DMS 273 (cell line): ENCODE data around the gene MAP3K12.
"Not testable (repeated sequence)": the region's sequence is repeated elsewhere in the genome, so short reads cannot be mapped to it uniquely, and the experiment has no call there.

Experiments used
- DNase-seq: peaks from one replicate; lab custom pipeline; 2025; ENCODE audit not compliant: unreplicated experiment; lab: John Stamatoyannopoulos, UW

MAP3K12 gene

DNA sequence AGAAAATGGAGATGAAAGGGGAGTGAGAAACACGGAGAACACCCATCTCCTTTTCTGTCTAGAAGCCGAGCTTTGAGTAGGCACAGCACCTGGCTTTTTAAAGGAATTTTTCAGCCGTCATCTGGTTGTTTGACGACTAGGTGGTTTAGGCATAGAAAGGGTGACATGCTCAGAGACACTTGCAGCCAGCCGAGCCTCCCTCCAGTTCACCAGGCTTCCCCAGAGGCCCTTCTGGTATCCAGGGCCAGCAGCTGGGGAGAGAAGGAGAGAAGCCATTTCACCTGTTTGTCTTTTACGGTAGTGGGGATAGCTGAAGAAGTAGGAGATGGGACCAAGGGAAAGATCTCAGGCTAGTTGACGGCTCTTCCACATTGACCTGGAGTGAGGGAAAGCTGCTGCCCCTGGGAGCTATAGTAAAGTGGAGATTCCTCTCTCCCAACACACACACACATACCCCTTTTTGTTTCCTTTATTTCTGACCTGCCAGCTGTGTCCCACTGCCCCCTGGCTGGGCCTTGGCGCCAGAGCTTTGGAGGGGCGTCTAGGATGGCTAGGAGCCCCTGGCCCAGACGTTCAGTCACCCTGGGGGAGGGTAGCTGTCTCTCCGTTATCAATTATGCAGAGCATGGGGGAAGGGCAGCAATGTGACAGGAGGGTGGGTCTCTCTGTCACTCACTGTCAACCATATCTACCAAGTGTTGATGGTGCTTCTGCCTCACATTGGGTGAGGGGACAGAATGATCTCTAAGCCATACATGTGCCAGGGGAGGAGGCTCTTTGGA lies 5.5 kb downstream of the MAP3K12 start:
- peak; percentile 42 for DNase-seq

DNA sequence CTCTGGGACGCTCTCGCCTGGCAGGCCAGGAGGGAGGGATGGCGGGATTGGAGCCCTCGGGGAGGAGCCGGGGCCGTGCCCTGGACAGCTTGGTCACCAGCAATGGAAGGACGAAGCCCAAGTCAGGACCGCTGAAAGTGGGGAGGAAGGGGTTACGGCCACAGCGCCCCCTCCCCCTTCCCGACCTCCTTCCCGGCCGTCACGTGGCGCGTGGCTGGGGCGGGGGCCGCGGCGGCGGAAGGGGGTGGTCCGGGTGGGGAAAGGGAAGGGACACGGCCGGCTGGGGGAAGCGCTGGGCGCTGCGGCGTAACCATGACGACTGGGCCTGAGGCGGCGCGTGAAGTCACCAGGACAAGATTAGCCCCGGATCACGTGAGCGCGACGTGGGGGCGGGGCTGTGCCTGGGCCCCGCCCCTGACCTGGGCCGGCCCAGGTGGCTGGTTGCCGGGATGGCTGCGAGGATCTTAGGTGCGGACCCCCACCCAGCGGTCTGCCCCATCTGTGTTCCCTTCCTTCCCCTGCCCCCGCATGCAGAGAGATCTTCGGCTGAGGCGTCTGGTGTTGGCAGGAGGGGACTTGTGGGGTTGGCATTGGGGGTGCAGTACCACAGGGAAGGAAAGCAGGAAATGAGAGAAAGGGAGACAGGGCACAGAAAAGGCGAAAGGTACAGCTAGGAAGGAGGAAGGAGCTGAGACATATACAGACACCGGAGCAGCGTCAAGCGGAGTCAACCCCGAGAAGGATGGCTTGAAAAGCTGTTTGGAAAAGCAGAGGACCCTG lies 6.2 kb downstream of the MAP3K12 start:
- peak; percentile 91 for DNase-seq

GRCh38 chr12:53492188-53492587 lies 7.1 kb downstream of the MAP3K12 start:
- no peak for DNase-seq

DNA sequence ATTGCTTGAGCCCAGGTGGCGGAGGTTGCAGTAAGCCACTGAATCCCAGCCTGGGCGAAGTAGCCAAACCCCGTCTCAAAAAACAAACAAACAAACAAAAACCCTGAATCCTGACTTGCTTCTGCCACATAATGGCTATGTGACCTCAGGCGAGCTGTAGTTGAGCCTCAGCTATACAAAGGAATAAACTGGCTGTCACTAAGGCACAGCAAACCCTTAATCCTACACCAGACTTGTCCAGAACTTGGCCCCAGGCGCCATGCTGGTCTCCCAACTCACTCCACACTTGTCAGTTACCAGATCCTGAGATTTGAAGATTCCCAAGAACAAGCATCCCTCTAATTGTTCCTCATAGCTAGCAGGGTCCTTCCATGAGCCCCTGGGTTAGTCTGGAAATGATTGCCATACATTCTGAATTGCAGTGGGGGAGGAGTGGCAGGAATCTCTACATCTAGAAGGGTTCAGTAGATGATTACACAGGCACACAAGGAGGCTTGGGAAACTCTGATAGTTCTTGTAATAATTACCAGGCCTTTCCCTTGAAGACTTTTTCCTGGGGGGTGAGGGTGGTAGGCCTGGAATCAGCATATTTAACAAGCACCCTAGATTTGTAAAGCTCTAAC lies 9.9 kb downstream of the MAP3K12 start:
- DNase-seq: no peak

- no peak for DNase-seq
Observed at GRCh38 chr12:53486736-53487487, 12.3 kb downstream of the MAP3K12 start.

GRCh38 chr12:53485955-53486735 lies 13.1 kb downstream of the MAP3K12 start:
- DNase-seq: no peak

- no peak for DNase-seq
Observed at GRCh38 chr12:53484686-53485575, 14.3 kb downstream of the MAP3K12 start.

GRCh38 chr12:53483979-53484377 lies 15.3 kb downstream of the MAP3K12 start:
- peak; percentile 32 for DNase-seq

DNA sequence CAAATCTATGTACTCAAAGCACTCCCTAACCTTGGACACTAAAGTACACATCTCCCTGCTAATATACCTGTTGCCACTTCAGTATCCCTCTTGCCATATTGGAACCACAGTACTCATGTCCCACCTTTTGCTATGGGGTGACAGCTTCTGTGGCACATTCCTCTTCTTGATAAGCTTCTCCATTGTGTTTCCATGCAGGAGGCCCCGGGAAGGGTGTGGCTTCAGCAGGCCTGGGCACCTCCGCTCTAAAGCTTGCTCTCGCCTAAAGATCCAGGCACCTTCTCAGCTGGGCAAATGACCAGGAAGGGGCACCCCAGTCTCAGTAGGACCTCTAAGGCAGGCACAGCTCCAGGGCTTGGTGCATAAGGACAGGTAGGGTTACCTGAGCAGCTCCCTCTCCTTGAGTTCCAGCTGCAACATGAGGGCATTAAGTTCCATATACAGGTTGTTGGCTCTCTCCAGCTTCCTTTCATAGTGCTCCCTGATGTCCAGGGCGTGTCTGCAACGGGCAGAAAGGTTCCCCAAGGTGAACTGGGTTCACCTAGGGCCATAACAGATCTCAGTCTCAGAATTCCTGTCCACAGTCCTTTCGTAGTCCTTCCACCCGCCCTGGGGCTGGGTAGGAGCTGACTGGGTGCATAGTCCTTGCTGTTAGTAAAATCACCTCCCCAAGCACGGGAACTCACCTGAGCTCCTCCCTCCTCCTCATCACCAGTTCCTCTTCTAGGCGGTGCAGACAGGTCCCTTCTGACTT lies 15.9 kb downstream of the MAP3K12 start:
- DNase-seq: peak; percentile 33

GRCh38 chr12:53482626-53483168 lies 16.6 kb downstream of the MAP3K12 start:
- no peak for DNase-seq

DNA sequence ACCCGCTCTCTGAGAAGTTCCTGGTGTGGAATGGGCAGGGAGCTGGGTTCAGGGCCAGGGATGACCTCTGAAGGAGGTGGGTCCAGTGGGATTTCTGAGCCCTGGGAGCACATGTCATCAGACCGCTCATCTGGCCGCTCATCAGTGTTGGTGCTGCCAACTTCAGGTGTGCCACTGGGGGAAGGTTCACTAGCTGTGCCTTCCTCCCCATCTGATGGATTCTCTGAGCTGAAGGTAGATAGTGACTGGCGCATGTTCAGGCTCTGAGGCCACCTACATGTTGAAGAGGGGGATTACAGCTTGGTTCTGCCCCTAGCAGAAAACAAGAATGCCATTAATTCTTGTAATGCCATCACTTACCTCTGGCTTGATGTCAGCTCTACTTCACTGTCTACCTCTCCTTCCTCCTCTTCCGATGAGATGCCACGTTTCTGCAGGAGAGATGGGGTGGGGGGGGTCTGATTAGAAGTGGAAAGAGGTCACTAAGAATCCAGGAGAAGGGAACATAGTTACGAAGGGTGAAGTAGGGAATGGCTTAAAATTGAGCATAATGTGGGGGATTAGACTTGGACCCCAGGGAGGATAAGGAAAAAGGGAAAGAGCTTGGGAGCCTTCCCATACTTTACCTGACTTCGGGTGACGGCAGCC lies 17.2 kb downstream of the MAP3K12 start:
- peak; percentile 55 for DNase-seq

- not testable (repeated sequence) for DNase-seq
Observed at GRCh38 chr12:53481458-53481857, 17.8 kb downstream of the MAP3K12 start.

DNA sequence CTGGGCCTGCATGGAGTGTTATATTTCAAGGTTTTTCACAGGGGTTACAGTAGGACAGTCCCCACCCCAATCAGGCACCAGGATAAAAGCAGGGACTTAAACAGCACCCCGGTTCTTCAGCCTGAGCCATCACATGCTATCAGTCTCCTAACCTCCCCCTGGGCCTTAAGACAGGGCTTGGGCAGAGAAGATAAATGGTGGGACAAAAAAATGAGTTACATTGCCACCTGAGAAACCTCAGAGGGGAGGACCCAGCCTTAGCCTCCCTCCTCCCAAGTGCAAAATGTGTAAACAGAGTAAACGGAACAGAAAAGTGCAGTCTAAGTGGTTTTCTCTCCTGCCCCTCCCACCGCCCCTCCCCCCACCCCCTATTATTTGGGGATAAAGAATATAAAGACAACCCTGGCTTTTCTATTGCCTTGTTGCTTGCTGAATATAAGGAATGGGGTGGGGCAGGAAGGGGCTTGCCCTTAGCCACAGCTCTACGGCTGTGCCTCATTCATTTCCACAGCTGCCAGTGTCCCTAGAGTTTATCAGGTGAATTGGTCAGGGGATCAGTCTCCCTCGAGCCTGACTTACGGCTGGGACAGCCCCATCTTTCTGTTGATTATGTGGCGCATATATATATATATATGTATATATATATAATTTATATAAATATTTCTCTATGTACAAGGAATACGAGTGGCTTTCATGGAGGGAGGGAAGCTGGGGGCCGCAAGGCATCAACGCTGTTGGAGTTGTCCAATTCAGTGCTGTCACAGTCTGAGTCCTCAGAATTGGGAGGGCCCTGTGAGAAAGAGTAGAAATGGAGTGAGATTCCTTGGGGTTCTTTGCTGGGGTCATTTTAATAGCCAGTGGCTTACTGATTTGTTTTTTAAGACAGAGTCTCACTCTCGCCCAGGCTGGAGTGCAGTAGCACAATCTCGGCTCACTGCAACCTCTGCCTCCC lies 18.5 kb downstream of the MAP3K12 start:
- no peak for DNase-seq

- DNase-seq: no peak
Observed at GRCh38 chr12:53479331-53479730, 19.9 kb downstream of the MAP3K12 start.

GRCh38 chr12:53478865-53479264 lies 20.4 kb downstream of the MAP3K12 start:
- no peak for DNase-seq

GRCh38 chr12:53476769-53477209 lies 22.5 kb downstream of the MAP3K12 start:
- DNase-seq: peak; percentile 62

DNA sequence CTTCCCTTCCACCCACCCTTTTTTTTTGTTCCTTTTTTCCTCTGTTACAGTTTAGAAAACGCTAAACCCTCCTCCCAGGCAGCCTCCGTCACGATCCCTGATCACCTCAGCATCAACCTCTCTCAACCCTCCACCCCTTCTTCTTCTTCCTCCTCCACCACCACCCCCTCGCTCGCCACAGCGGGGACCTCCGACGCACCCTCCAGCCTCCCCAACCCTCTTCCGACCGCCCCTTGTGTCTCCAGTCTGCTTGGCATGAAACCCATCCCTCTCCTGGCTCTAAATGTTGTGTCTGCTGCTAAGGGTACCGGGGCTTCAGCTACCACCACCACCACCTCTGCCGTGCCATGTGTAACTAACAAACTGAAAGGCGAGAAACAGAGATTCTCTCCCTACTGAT lies 24.4 kb downstream of the MAP3K12 start:
- DNase-seq: no peak
